GM21825 (cell line): ENCODE measurements around the gene TGFBI.

Source experiments
- ATAC-seq: cut with Tn5 transposase; IDR thresholded peaks from one replicate; pipeline ENCODE4 v1.9.1; 2021; ENCODE audit warnings: mild to moderate bottlenecking, moderate library complexity; ENCODE audit not compliant: unreplicated experiment

Gene TGFBI

GRCh38 chr5:136062366-136063274 lies 33.8 kb downstream of the TGFBI start:
- ATAC-seq, result no peak

- ATAC-seq, result no peak
Observed at GRCh38 chr5:136063778-136064465, 35.1 kb downstream of the TGFBI start.

GRCh38 chr5:136064510-136064909 lies 35.7 kb downstream of the TGFBI start:
- no peak for ATAC-seq

GRCh38 chr5:136065588-136065987 lies 36.8 kb downstream of the TGFBI start:
- no peak for ATAC-seq

GRCh38 chr5:136066661-136067271 lies 38.0 kb downstream of the TGFBI start:
- no peak for ATAC-seq

DNA sequence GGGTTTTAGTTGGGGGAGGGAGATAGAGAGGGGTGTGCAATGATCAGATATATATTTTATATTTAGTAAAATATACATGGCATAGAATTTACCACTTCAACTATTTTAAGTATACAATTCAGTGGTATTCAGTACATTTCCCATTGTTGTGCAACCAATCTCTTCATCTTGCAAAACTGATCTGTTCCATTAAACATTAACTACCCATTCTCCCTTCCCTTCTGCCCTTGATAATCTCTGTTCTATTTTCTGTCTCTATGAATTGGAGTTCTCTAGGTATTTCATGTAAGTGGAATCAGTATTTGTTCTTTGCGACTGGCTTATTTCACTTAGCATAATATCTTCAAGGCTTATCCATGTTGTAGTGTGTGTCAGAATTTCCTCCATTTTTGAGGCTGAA lies 38.6 kb downstream of the TGFBI start:
- ATAC-seq, result no peak

- ATAC-seq, result no peak
Observed at GRCh38 chr5:136070486-136071285, 41.9 kb downstream of the TGFBI start.

GRCh38 chr5:136073714-136074529 lies 45.1 kb downstream of the TGFBI start:
- peak; percentile 90 for ATAC-seq

DNA sequence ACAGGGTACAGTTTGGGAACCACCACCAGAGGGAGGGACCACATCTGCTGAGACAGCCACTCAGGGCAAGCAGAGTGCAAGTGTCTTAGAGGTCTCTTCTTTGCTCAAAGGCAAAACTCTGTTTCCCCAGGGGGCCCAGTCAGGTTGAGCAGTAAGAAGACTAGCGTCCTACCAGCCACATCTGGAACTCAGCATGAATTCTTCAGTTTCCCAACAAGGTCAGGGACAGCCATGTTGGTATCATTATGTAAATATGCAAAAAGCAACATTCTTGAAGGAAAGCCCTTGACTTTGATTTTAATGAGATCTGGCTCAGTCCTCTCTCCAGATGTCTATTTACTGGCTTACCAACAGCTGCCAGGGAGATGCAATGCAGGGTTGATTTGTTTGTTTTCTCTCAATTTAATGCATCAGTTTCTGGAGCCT lies 46.7 kb downstream of the TGFBI start:
- no peak for ATAC-seq

GRCh38 chr5:136076067-136076466 lies 47.3 kb downstream of the TGFBI start:
- ATAC-seq, result no peak

DNA sequence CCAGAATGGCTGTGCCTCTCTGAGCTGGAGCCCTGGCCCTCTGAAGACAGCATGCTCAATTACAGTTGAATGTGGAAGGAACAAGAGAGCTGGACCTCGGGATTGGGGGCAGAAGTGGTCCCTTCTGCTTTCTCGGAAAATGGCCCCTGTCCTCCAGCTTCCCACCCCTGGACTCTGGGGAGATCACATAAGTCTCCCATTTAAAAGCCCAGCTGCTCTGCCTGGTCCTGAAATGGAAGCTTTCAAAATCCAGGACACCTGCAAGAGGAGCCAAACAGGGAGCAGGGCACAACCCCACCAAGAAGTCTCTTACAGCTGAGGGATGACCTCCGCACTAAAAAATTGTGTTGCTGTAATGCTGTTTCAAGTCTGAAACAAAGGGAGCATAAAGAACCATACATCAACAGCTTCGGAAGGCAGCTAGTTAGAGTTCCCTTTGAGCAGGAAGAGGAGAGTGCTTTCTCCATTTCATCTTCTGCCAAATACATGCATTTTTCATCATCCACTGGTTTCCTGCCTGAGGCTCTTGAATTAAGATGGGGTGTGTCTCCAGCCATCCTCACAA lies 48.2 kb downstream of the TGFBI start:
- no peak for ATAC-seq

DNA sequence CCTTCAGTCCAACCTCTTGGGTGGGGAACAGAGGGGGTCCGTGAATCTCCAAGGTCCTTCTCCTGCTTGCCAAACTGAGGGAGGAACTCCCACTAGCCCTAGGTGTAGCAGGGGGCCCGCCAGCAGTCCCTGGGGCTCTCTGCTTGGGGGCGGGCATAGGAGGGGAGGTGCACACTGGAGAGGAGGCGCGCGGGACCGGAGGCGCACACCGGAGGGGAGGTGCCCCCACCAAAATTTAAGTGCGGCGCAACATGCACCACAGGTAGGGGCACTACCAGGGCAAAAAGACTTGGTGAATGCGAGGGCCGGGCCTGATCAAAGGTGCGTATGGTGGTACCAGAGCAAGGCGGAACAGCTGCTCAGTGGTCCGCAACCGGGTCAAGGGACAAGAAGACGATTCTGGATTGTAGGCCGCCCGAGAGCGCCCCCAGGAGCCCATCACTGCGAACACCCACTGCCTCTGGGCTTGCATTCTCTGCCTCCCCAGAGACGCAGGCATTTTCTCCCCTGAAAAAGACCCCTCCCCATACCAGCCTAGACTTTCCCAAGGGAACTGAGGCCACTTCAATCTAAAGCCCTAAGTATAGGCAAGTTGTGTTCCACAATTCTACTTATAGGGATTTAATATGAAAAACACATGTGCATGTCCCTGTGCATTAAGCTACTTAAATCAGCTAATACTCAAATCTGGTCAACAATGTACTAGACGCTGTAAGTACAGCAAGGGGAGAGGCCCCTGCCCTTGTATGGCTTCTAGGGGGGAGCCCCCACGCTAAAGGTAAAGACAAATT lies 50.6 kb downstream of the TGFBI start:
- no peak for ATAC-seq

DNA sequence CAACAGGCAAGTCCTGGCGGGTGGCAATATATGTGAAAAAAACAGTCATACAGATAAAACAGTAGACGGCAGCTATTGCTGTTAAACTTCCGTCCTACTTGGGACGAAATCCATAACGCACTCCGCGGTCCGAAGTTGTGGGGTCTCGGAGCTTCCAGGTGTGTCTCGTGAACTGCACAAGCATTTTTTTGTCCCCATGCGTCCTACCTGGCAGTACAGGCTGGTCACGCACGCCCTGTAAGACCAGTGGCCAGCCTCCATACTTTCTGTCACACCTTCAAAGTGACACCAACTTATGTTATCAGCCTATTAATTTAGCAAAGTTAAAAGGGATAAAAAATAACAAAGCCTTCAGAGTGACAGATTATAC lies 51.3 kb downstream of the TGFBI start:
- peak; percentile 11 for ATAC-seq

GRCh38 chr5:136080483-136081216 lies 51.9 kb downstream of the TGFBI start:
- peak; percentile 93 for ATAC-seq

DNA sequence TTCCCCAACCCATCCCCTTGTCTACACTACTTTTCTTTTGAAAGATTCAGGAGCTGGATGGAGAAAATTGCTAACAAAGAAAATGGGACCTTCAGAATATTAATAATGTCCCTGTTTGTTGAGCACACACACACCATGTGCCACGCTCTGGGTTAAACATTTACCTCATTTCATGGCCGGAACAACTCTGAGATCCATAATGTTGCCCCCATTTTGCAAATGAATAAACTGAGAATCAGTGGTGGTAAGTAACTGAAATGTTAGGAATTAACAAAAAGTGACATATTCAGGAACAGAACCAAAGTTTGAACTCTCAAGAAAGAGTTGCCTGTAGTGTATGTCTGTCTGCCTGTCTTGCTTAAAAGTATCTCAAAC lies 52.4 kb downstream of the TGFBI start:
- no peak for ATAC-seq

DNA sequence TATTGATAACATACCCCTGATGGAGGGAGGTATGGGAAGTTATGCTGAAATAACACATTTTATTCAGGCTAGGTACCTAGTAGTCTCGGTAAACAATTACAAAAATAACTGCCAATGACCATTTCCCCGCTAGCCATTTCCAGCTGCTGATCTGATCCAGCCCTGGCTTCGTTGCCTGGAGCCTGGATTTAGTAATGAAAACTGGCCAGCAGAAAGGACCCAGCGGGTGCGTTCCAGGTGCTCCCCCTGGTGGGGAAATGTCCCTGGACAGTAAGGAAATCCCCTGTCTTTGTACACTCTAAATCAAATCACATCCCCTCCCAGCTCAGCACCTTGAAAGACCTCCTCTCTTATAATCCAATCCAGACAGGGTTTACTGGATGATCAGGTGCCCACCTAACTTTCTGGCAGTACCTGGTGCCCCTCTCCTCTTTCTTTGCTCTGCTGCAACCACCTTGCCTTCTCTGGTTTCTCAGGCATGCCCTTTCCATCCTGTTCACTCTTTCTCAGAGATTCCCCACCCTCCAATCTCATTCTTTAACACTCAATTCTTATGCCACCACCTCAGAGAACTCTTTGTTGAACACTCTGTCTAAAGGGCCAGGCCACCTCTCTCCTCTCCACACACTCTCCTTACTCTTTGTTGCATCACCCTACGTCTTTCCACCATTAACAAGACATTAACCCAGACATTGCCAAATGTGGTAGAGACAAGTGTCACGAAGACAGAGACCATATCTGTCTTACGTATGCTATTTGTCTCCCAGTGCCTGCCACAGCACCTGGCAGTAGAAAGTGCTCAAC lies 53.8 kb downstream of the TGFBI start:
- no peak for ATAC-seq

GRCh38 chr5:136084698-136085097 lies 55.9 kb downstream of the TGFBI start:
- ATAC-seq, result no peak
